GM12878 (cell line): ENCODE data around the gene B3GNT3. TPM values are rescaled to one million over a fixed set of nuclear protein-coding genes. Genes with fewer than 3 reads are reported as not detected.

Experiments
- CBFB ChIP-seq: IDR thresholded peaks from 2 replicates; pipeline ENCODE4 v1.6.1; 2016; ENCODE audit warnings: antibody characterized with exemption, low read depth
- ETV6 ChIP-seq, 2 experiments: fragments of 450-650 bp in 1 of 2; IDR thresholded peaks in 1 of 2; conservative IDR thresholded peaks in 1 of 2; 2 replicates each; pipeline ENCODE4 v1.6.1; 2014; ENCODE audit warnings: antibody characterized with exemption in 1 of 2, borderline replicate concordance in 1 of 2, low read depth in 1 of 2, mild to moderate bottlenecking in 1 of 2, moderate library complexity in 1 of 2
- EZH2 ChIP-seq: IDR thresholded peaks from 2 replicates; pipeline ENCODE4 v1.6.1; 2012; ENCODE audit warnings: low read depth, mild to moderate bottlenecking, control low read depth, inconsistent platforms, low read length, borderline replicate concordance; ENCODE audit not compliant: control insufficient read depth
- GABPA ChIP-seq: IDR thresholded peaks from 2 replicates; pipeline ENCODE4 v1.6.1; 2014; ENCODE audit warnings: antibody characterized with exemption, low read depth, mild to moderate bottlenecking, inconsistent platforms
- JUND ChIP-seq: IDR thresholded peaks from 2 replicates; pipeline ENCODE4 v1.6.1; 2012; ENCODE audit warnings: low read depth, mild to moderate bottlenecking, low read length, improper control_type of control experiment, moderate library complexity
- MTA2 ChIP-seq: fragments of 450-650 bp; IDR thresholded peaks from 2 replicates; pipeline ENCODE4 v1.6.1; 2016; ENCODE audit warnings: low read depth, mild to moderate bottlenecking, moderate library complexity
- NFIC ChIP-seq: IDR thresholded peaks from 2 replicates; pipeline ENCODE4 v1.6.1; 2012; ENCODE audit warnings: low read depth, mild to moderate bottlenecking, inconsistent platforms, low read length, moderate library complexity
- PML ChIP-seq: IDR thresholded peaks from 2 replicates; pipeline ENCODE4 v1.6.1; 2012; ENCODE audit warnings: low read length, inconsistent platforms
- SUZ12 ChIP-seq: fragments of 200-600 bp; sonication (generic); IDR thresholded peaks from one replicate; pipeline ENCODE4 v1.6.1; 2018; ENCODE audit warnings: antibody characterized with exemption, mild to moderate bottlenecking; ENCODE audit not compliant: unreplicated experiment
- TBL1XR1 ChIP-seq: IDR thresholded peaks from 2 replicates; pipeline ENCODE4 v1.6.1; 2012; ENCODE audit warnings: low read depth, low read length, improper control_type of control experiment
- ZNF207 ChIP-seq: fragments of 450-650 bp; IDR thresholded peaks from 2 replicates; pipeline ENCODE4 v1.6.1; 2014; ENCODE audit warnings: antibody characterized with exemption, mild to moderate bottlenecking, borderline replicate concordance
- polyA plus RNA-seq, 11 experiments: library from polyadenylated mRNA; depleted of rRNA in 4 of 11; unstranded in 6 of 11; stranded (reverse) in 5 of 11; fragments of >200 nt; fragmentation: Nextera tagmentation in 4 of 11; fragmentation: Illumina TruSeq in 1 of 11; extraction: Ambion mirVana in 4 of 11; extraction: Trizol in 1 of 11; gene quantifications; 1 replicate in 1 of 11; 2 replicates in 10 of 11; pipeline versions ENCODE4 v1.2.1 to v1.2.3, GENCODE V29; 2011 to 2016; ENCODE audit warnings: inconsistent platforms in 2 of 11, missing spikeins in 2 of 11, low read depth in 1 of 11
- total RNA-seq, 4 experiments: library from RNA; depleted of rRNA in 3 of 4; stranded (reverse); fragments of >200 nt in 3 of 4; fragmentation: Illumina TruSeq in 1 of 4; extraction: Trizol in 1 of 4; gene quantifications; 2 replicates each; pipeline versions ENCODE4 v1.2.1 to v1.2.3, GENCODE V29; 2013 to 2021
- TF ChIP-seq, protein P1 (sequence below): fragments of 450-650 bp; IDR thresholded peaks from 2 replicates; pipeline ENCODE4 v1.6.1; 2017; ENCODE audit warnings: low read depth, mild to moderate bottlenecking, moderate library complexity
- TF ChIP-seq, protein P2 (sequence below): fragments of 450-650 bp; IDR thresholded peaks from 2 replicates; pipeline ENCODE4 v1.6.1; 2018; ENCODE audit warnings: mild to moderate bottlenecking, low read depth, moderate library complexity; ENCODE audit not compliant: partially characterized antibody
- TF ChIP-seq, protein P3 (sequence below): fragments of 450-650 bp; IDR thresholded peaks from 2 replicates; pipeline ENCODE4 v1.6.1; 2017; ENCODE audit warnings: borderline replicate concordance
- TF ChIP-seq, protein P4 (sequence below): IDR thresholded peaks from 2 replicates; pipeline ENCODE4 v1.6.1; 2011; ENCODE audit warnings: low read depth, mild to moderate bottlenecking, low read length, moderate library complexity, borderline replicate concordance; ENCODE audit errors: extremely low read depth
- TF ChIP-seq, protein P5 (sequence below): fragments of 450-650 bp; IDR thresholded peaks from 2 replicates; pipeline ENCODE4 v1.6.1; 2016; ENCODE audit warnings: mild to moderate bottlenecking, moderate library complexity, borderline replicate concordance

B3GNT3 gene
- total and polyA plus RNA-seq, 10 of the 15 experiments (the other 5 are each of a cell fraction or from before 2014, with no cell fraction given): not detected

DNA sequence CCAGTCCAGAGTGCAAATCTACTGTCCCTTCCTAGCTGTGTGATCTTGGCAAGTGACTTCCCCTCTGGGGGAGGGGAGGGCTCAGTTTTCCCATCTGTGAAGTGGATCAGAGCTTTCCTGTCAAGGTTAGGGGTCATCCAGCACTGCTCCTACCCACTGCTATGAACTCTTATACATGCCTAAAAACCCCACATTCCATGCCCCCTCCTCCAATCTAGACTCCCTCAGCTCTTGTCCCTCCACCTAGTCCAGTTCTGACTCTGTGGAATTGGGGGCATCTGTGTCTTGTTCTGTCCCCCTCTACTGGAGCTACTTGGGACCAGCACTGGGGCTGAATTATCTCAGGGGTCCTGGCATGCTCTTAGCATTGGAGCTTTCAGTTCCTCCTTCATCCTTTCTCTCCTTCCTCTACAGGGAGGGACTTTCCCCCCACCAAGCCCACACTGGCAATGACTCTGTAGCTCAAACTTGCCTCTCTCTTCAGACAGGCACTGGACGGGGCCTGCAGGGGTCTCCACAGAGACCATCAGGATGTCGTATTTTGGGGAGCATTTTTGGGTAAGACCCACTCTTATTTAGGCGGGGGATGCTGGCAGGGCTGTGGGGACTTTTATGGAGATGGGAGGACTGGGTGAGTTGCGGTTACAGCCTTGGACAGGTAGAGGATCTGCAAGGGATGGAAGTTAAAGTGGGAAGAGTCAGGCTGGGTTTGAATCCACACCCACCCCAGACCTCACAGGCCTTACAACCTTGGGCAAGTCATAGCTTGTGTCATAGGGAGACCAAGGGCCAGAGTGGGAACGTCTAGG is 40.1 kb upstream of the B3GNT3 start (continued):
- TF ChIP-seq CBFB (no peak), NFIC (peak; percentile 53; the same call in 1 of the 2 replicates), MTA2 (peak; percentile 79), GABPA (no peak), ETV6 (conservative IDR thresholded peaks at IDR 0.05 in 1 of 2, IDR thresholded peaks at IDR 0.05 in 1 of 2; ENCODE audit: borderline replicate concordance in 1 of 2, low read depth in 1 of 2) (peak in 1 of 2 experiments; percentile 48; a peak in 1 of 4 replicates), ZNF207 (peak; percentile 62; the same call in 1 of the 2 replicates), PML (no peak), TBL1XR1 (no peak), EZH2 (no peak), SUZ12 (no peak), JUND (no peak)
- TF ChIP-seq, protein P1, sequence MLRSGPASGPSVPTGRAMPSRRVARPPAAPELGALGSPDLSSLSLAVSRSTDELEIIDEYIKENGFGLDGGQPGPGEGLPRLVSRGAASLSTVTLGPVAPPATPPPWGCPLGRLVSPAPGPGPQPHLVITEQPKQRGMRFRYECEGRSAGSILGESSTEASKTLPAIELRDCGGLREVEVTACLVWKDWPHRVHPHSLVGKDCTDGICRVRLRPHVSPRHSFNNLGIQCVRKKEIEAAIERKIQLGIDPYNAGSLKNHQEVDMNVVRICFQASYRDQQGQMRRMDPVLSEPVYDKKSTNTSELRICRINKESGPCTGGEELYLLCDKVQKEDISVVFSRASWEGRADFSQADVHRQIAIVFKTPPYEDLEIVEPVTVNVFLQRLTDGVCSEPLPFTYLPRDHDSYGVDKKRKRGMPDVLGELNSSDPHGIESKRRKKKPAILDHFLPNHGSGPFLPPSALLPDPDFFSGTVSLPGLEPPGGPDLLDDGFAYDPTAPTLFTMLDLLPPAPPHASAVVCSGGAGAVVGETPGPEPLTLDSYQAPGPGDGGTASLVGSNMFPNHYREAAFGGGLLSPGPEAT: peak; percentile 91
- TF ChIP-seq, protein P2, sequence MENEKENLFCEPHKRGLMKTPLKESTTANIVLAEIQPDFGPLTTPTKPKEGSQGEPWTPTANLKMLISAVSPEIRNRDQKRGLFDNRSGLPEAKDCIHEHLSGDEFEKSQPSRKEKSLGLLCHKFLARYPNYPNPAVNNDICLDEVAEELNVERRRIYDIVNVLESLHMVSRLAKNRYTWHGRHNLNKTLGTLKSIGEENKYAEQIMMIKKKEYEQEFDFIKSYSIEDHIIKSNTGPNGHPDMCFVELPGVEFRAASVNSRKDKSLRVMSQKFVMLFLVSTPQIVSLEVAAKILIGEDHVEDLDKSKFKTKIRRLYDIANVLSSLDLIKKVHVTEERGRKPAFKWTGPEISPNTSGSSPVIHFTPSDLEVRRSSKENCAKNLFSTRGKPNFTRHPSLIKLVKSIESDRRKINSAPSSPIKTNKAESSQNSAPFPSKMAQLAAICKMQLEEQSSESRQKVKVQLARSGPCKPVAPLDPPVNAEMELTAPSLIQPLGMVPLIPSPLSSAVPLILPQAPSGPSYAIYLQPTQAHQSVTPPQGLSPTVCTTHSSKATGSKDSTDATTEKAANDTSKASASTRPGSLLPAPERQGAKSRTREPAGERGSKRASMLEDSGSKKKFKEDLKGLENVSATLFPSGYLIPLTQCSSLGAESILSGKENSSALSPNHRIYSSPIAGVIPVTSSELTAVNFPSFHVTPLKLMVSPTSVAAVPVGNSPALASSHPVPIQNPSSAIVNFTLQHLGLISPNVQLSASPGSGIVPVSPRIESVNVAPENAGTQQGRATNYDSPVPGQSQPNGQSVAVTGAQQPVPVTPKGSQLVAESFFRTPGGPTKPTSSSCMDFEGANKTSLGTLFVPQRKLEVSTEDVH: no peak
- TF ChIP-seq, protein P3, sequence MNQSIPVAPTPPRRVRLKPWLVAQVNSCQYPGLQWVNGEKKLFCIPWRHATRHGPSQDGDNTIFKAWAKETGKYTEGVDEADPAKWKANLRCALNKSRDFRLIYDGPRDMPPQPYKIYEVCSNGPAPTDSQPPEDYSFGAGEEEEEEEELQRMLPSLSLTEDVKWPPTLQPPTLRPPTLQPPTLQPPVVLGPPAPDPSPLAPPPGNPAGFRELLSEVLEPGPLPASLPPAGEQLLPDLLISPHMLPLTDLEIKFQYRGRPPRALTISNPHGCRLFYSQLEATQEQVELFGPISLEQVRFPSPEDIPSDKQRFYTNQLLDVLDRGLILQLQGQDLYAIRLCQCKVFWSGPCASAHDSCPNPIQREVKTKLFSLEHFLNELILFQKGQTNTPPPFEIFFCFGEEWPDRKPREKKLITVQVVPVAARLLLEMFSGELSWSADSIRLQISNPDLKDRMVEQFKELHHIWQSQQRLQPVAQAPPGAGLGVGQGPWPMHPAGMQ: no peak
- TF ChIP-seq, protein P4, sequence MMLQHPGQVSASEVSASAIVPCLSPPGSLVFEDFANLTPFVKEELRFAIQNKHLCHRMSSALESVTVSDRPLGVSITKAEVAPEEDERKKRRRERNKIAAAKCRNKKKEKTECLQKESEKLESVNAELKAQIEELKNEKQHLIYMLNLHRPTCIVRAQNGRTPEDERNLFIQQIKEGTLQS: no peak
- TF ChIP-seq, protein P5, sequence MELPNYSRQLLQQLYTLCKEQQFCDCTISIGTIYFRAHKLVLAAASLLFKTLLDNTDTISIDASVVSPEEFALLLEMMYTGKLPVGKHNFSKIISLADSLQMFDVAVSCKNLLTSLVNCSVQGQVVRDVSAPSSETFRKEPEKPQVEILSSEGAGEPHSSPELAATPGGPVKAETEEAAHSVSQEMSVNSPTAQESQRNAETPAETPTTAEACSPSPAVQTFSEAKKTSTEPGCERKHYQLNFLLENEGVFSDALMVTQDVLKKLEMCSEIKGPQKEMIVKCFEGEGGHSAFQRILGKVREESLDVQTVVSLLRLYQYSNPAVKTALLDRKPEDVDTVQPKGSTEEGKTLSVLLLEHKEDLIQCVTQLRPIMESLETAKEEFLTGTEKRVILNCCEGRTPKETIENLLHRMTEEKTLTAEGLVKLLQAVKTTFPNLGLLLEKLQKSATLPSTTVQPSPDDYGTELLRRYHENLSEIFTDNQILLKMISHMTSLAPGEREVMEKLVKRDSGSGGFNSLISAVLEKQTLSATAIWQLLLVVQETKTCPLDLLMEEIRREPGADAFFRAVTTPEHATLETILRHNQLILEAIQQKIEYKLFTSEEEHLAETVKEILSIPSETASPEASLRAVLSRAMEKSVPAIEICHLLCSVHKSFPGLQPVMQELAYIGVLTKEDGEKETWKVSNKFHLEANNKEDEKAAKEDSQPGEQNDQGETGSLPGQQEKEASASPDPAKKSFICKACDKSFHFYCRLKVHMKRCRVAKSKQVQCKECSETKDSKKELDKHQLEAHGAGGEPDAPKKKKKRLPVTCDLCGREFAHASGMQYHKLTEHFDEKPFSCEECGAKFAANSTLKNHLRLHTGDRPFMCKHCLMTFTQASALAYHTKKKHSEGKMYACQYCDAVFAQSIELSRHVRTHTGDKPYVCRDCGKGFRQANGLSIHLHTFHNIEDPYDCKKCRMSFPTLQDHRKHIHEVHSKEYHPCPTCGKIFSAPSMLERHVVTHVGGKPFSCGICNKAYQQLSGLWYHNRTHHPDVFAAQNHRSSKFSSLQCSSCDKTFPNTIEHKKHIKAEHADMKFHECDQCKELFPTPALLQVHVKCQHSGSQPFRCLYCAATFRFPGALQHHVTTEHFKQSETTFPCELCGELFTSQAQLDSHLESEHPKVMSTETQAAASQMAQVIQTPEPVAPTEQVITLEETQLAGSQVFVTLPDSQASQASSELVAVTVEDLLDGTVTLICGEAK: no peak; the same call in 1 of the 2 replicates
